Suprapubic skin (tissue), 3 donors: ENCODE results near the gene DCAF7.

Experiments used
- CTCF ChIP-seq, 2 donors: fragments of 200-600 bp in 1 of 2; fragments of 450-650 bp in 1 of 2; sonication (generic) in 1 of 2; IDR thresholded peaks; one replicate each; pipeline ENCODE4 v1.5.1; 2016 to 2019; ENCODE audit warnings: antibody characterized with exemption in 2 of 2, mild to moderate bottlenecking in 1 of 2, moderate library complexity in 1 of 2
- POLR2A ChIP-seq, 2 donors: fragments of 450-650 bp; IDR thresholded peaks; one replicate each; pipeline ENCODE4 v1.6.1; 2017; ENCODE audit warnings: antibody characterized with exemption in 2 of 2, mild to moderate bottlenecking in 2 of 2, moderate library complexity in 2 of 2

- no peak for TF ChIP-seq POLR2A (IDR thresholded peaks at IDR 0.05)
- TF ChIP-seq CTCF (IDR thresholded peaks at IDR 0.05): no peak
Measured at GRCh38 chr17:63516910-63517824, 33.1 kb upstream of the DCAF7 start.
